Measurements from ENCODE around the gene HSD17B14. TPM values are rescaled to one million over a fixed set of nuclear protein-coding genes. Genes with fewer than 3 reads are reported as not detected.

The HSD17B14 gene
- total RNA-seq, 8 experiments from 2014 or later, result 1.6 to 27.3 (median 5.4) TPM

GRCh38 chr19:48815870-48816501 lies 20.3 kb downstream of the HSD17B14 start:
- no peak overlapping the region for H3K4me3 ChIP-seq
- H3K4me1 ChIP-seq (replicated peaks in 1 of 2), result peaks cover 7 to 10% of the 10 kb centered on the region in 2 donors
- in situ Hi-C loops (cut with MboI; ENCODE audit: low pct_unique_long_range_greater_than_20kb in 2 of 9, low sequenced_read_pairs in 9 of 9, unreplicated experiment in 9 of 9), result no loop called here
- no peak for ATAC-seq (replicated peaks in 6 of 8)
- H3K27ac ChIP-seq, result no peak overlapping the region
- WGBS, 10 experiments, result 37 to 91% (median 65%) methylated on average over 3 to 9 of the region's 14 CpGs; no CpG with 5 or more reads in 2 of the 10 experiments

- Histone ChIP-seq H3K4me3 (no peak overlapping the region), H3K27ac (no peak overlapping the region), H3K4me1 (replicated peaks in 1 of 2) (peaks cover 10 to 12% of the 10 kb centered on the region in 2 donors)
- no peak for ATAC-seq (replicated peaks in 6 of 8)
- WGBS, 10 experiments, result 60 to 100% (median 80%) methylated on average over 1 to 2 of the region's 6 CpGs; no CpG with 5 or more reads in 7 of the 10 experiments
- in situ Hi-C loops (cut with MboI; ENCODE audit: low pct_unique_long_range_greater_than_20kb in 2 of 9, low sequenced_read_pairs in 9 of 9, unreplicated experiment in 9 of 9), result no loop called here
These were observed 21.4 kb downstream of the HSD17B14 start for GRCh38 chr19:48814895-48815294.

- WGBS, 10 experiments, result 60 to 100% (median 92%) methylated on average over 1 to 2 of the region's 21 CpGs; no CpG with 5 or more reads in 7 of the 10 experiments
- Histone ChIP-seq H3K27ac (peak overlapping the region in 1 of 2 donors; percentile 81), H3K4me3 (no peak overlapping the region), H3K4me1 (replicated peaks in 1 of 2) (peaks cover 16 to 18% of the 10 kb centered on the region in 2 donors)
- in situ Hi-C loops (cut with MboI; ENCODE audit: low pct_unique_long_range_greater_than_20kb in 2 of 9, low sequenced_read_pairs in 9 of 9, unreplicated experiment in 9 of 9), result no loop called here
- ATAC-seq (replicated peaks in 6 of 8), result no peak
These were observed 23.0 kb downstream of the HSD17B14 start for GRCh38 chr19:48813123-48813913.

- Histone ChIP-seq H3K4me3 (peak overlapping the region; percentile 46 to 62 (median 61)), H3K4me1 (replicated peaks in 1 of 2) (peaks cover 19 to 25% of the 10 kb centered on the region in 2 donors), H3K27ac (peak overlapping the region; percentile 81)
- WGBS, 10 experiments, result 0 to 40% (median 14%) methylated on average over 1 to 5 of the region's 39 CpGs; no CpG with 5 or more reads in 5 of the 10 experiments
- peak; percentile 64 to 87 (median 78) for ATAC-seq (replicated peaks in 6 of 8)
- in situ Hi-C loops (cut with MboI; ENCODE audit: low pct_unique_long_range_greater_than_20kb in 2 of 9, low sequenced_read_pairs in 9 of 9, unreplicated experiment in 9 of 9), result no loop called here
These were observed 24.0 kb downstream of the HSD17B14 start for GRCh38 chr19:48812094-48812929.

- Histone ChIP-seq H3K4me1 (replicated peaks in 1 of 2) (peaks cover 25 to 34% of the 10 kb centered on the region in 2 donors), H3K4me3 (peak overlapping the region; percentile 46 to 62 (median 61)), H3K27ac (peak overlapping the region; percentile 81)
- in situ Hi-C loops (cut with MboI; ENCODE audit: low pct_unique_long_range_greater_than_20kb in 2 of 9, low sequenced_read_pairs in 9 of 9, unreplicated experiment in 9 of 9), result no loop called here
- no peak for ATAC-seq (replicated peaks in 6 of 8)
- 13 to 100% (median 29%) methylated on average over 1 to 7 of the region's 7 CpGs; no CpG with 5 or more reads in 3 of the 10 experiments for WGBS, 10 experiments
These were observed 26.1 kb downstream of the HSD17B14 start for GRCh38 chr19:48810151-48810550.

- H3K27ac ChIP-seq, result peak overlapping the region in 1 of 2 donors; percentile 68
- no peak overlapping the region for H3K4me3 ChIP-seq
- peak in 1 of 8 experiments; percentile 1 for ATAC-seq (replicated peaks in 6 of 8)
- in situ Hi-C loops (cut with MboI; ENCODE audit: low pct_unique_long_range_greater_than_20kb in 2 of 9, low sequenced_read_pairs in 9 of 9, unreplicated experiment in 9 of 9), result no loop called here
- peaks cover 24 to 33% of the 10 kb centered on the region in 2 donors for H3K4me1 ChIP-seq (replicated peaks in 1 of 2)
- WGBS, 10 experiments, result 68 to 100% (median 83%) methylated on average over 1 to 7 of the region's 13 CpGs
These were observed 28.5 kb downstream of the HSD17B14 start for GRCh38 chr19:48807590-48808308.

GRCh38 chr19:48806818-48807589 lies 29.3 kb downstream of the HSD17B14 start:
- 10 to 80% (median 34%) methylated on average over 1 to 4 of the region's 17 CpGs; no CpG with 5 or more reads in 4 of the 10 experiments for WGBS, 10 experiments
- Histone ChIP-seq H3K4me1 (replicated peaks in 1 of 2) (peaks cover 21 to 32% of the 10 kb centered on the region in 2 donors), H3K27ac (peak overlapping the region; percentile 10 to 68), H3K4me3 (no peak overlapping the region)
- peak in 1 of 8 experiments; percentile 10 for ATAC-seq (replicated peaks in 6 of 8)
- in situ Hi-C loops (cut with MboI; ENCODE audit: low pct_unique_long_range_greater_than_20kb in 2 of 9, low sequenced_read_pairs in 9 of 9, unreplicated experiment in 9 of 9), result no loop called here

GRCh38 chr19:48806518-48806817 lies 29.8 kb downstream of the HSD17B14 start:
- Histone ChIP-seq H3K4me3 (no peak overlapping the region), H3K27ac (peak overlapping the region in 1 of 2 donors; percentile 17), H3K4me1 (replicated peaks in 1 of 2) (peaks cover 16 to 28% of the 10 kb centered on the region in 2 donors)
- WGBS, 10 experiments, result 0 to 93% (median 55%) methylated on average over 2 to 5 of the region's 5 CpGs; no CpG with 5 or more reads in 6 of the 10 experiments
- in situ Hi-C loops (cut with MboI; ENCODE audit: low pct_unique_long_range_greater_than_20kb in 2 of 9, low sequenced_read_pairs in 9 of 9, unreplicated experiment in 9 of 9), result no loop called here
- peak in 2 of 8 experiments; percentile 5 to 30 for ATAC-seq (replicated peaks in 6 of 8)

- Histone ChIP-seq H3K4me3 (no peak overlapping the region), H3K27ac (no peak overlapping the region), H3K4me1 (replicated peaks in 1 of 2) (peaks cover 16 to 27% of the 10 kb centered on the region in 2 donors)
- 100% methylated on average over 1 of the region's 15 CpGs; no CpG with 5 or more reads in 9 of the 10 experiments for WGBS, 10 experiments
- in situ Hi-C loops (cut with MboI; ENCODE audit: low pct_unique_long_range_greater_than_20kb in 2 of 9, low sequenced_read_pairs in 9 of 9, unreplicated experiment in 9 of 9), result no loop called here
- ATAC-seq (replicated peaks in 6 of 8), result no peak
These were observed 30.8 kb downstream of the HSD17B14 start for GRCh38 chr19:48805452-48805851.

- H3K27ac ChIP-seq, result no peak overlapping the region
- peaks cover 10 to 21% of the 10 kb centered on the region in 2 donors for H3K4me1 ChIP-seq (replicated peaks in 1 of 2)
- WGBS, 10 experiments, result 80% methylated on average over 1 of the region's 8 CpGs; no CpG with 5 or more reads in 9 of the 10 experiments
- in situ Hi-C loops (cut with MboI; ENCODE audit: low pct_unique_long_range_greater_than_20kb in 2 of 9, low sequenced_read_pairs in 9 of 9, unreplicated experiment in 9 of 9), result no loop called here
- peak in 1 of 8 experiments; percentile 13 for ATAC-seq (replicated peaks in 6 of 8)
- no peak overlapping the region for H3K4me3 ChIP-seq
These were observed 31.8 kb downstream of the HSD17B14 start for GRCh38 chr19:48804496-48804895.

- WGBS, 10 experiments, result 75 to 100% (median 94%) methylated on average over 1 to 2 of the region's 2 CpGs; no CpG with 5 or more reads in 6 of the 10 experiments
- in situ Hi-C loops (cut with MboI; ENCODE audit: low pct_unique_long_range_greater_than_20kb in 2 of 9, low sequenced_read_pairs in 9 of 9, unreplicated experiment in 9 of 9), result no loop called here
- peaks cover 9 to 20% of the 10 kb centered on the region in 2 donors for H3K4me1 ChIP-seq (replicated peaks in 1 of 2)
- ATAC-seq (replicated peaks in 6 of 8), result no peak
- H3K27ac ChIP-seq, result no peak overlapping the region
- no peak overlapping the region for H3K4me3 ChIP-seq
These were observed 33.7 kb downstream of the HSD17B14 start for GRCh38 chr19:48802623-48803022.

Data from motor neuron (in vitro differentiated cells).